Astrocyte of the spinal cord (primary cell): ENCODE measurements around the gene C1QTNF7.

Experiments
- DNase-seq: peaks from one replicate; pipeline ENCODE4 v3.0.0; 2011; ENCODE audit warnings: low read depth, low spot score
- H3K4me3 ChIP-seq: 2 replicates; pipeline ENCODE4 v1.5.1; 2011; ENCODE audit warnings: low read depth, mild to moderate bottlenecking, low read length, moderate library complexity
- CTCF ChIP-seq: IDR thresholded peaks from 2 replicates; pipeline ENCODE4 v1.5.1; 2012; ENCODE audit warnings: low read depth, mild to moderate bottlenecking, low read length, inconsistent platforms
- in situ Hi-C: cut with HindIII; loops from 2 replicates; pipeline ENCODE4 v1.10.0; 2017; ENCODE audit warnings: low sequenced_read_pairs

C1QTNF7 gene

GRCh38 chr4:15385928-15386327 lies 41.9 kb upstream of the C1QTNF7 start:
- DNase-seq = no peak
- in situ Hi-C loops = no loop called here
- no peak for TF ChIP-seq CTCF
- H3K4me3 ChIP-seq = no peak overlapping the region

GRCh38 chr4:15390494-15390893 lies 37.3 kb upstream of the C1QTNF7 start:
- no peak overlapping the region for H3K4me3 ChIP-seq
- in situ Hi-C loops = no loop called here
- DNase-seq = no peak
- TF ChIP-seq CTCF = no peak

- no peak overlapping the region for H3K4me3 ChIP-seq
- DNase-seq = no peak
- in situ Hi-C loops = no loop called here
- TF ChIP-seq CTCF = no peak
These were observed 35.6 kb upstream of the C1QTNF7 start for GRCh38 chr4:15392053-15392805.

GRCh38 chr4:15395311-15395710 lies 32.5 kb upstream of the C1QTNF7 start:
- H3K4me3 ChIP-seq = no peak overlapping the region
- DNase-seq = peak; percentile 48
- in situ Hi-C loops = no loop called here
- no peak for TF ChIP-seq CTCF

- no peak overlapping the region for H3K4me3 ChIP-seq
- in situ Hi-C loops = no loop called here
- TF ChIP-seq CTCF = peak; percentile 75
- DNase-seq = peak; percentile 51
These were observed 31.6 kb upstream of the C1QTNF7 start for GRCh38 chr4:15396157-15396800.

- DNase-seq = no peak
- in situ Hi-C loops = no loop called here
- H3K4me3 ChIP-seq = no peak overlapping the region
- no peak for TF ChIP-seq CTCF
These were observed 29.8 kb upstream of the C1QTNF7 start for GRCh38 chr4:15398001-15398400.
